H9 (cell line): ENCODE results near the gene TMEM184B. TPM values are rescaled to one million over a fixed set of nuclear protein-coding genes. Genes with fewer than 3 reads are reported as not detected.
"Not testable (repeated sequence)": the region's sequence is repeated elsewhere in the genome, so short reads cannot be mapped to it uniquely, and the experiment has no call there.

Experiments used
- DNase-seq: peaks from one replicate; pipeline ENCODE4 v3.0.0-alpha.2; 2017
- H2AFZ ChIP-seq: one replicate; pipeline ENCODE4 v1.6.1; 2013; ENCODE audit warnings: mild to moderate bottlenecking, low read length, control low read depth, moderate library complexity
- H2AK5ac ChIP-seq: 2 replicates; pipeline ENCODE4 v1.6.1; 2013; ENCODE audit warnings: low read length, control low read depth, mixed read lengths; ENCODE audit not compliant: insufficient read length
- H2BK120ac ChIP-seq: one replicate; pipeline ENCODE4 v1.6.1; 2013; ENCODE audit warnings: low read depth, mild to moderate bottlenecking, low read length, control low read depth, inconsistent platforms; ENCODE audit not compliant: poor library complexity, severe bottlenecking
- H2BK12ac ChIP-seq: 2 replicates; pipeline ENCODE4 v1.6.1; 2013; ENCODE audit warnings: low read length, control low read depth, mixed read lengths, low read depth; ENCODE audit not compliant: insufficient read length
- H2BK15ac ChIP-seq: 2 replicates; pipeline ENCODE4 v1.6.1; 2013; ENCODE audit warnings: low read depth, low read length, control low read depth
- H2BK20ac ChIP-seq: one replicate; pipeline ENCODE4 v1.6.1; 2013; ENCODE audit warnings: low read depth, mild to moderate bottlenecking, low read length, control low read depth, inconsistent platforms; ENCODE audit not compliant: poor library complexity, severe bottlenecking
- H2BK5ac ChIP-seq: 2 replicates; pipeline ENCODE4 v1.6.1; 2013; ENCODE audit warnings: low read length, control low read depth, mixed read lengths; ENCODE audit not compliant: insufficient read length
- H3K14ac ChIP-seq: 2 replicates; pipeline ENCODE4 v1.6.1; 2013; ENCODE audit warnings: low read length, control low read depth; ENCODE audit not compliant: insufficient read depth
- H3K18ac ChIP-seq: 2 replicates; pipeline ENCODE4 v1.6.1; 2013; ENCODE audit warnings: low read depth, mild to moderate bottlenecking, mixed read lengths, low read length, control low read depth; ENCODE audit not compliant: insufficient read length
- H3K23ac ChIP-seq: 2 replicates; pipeline ENCODE4 v1.6.1; 2013; ENCODE audit warnings: low read length, control low read depth, mixed read lengths, low read depth; ENCODE audit not compliant: insufficient read length
- H3K23me2 ChIP-seq: 2 replicates; pipeline ENCODE4 v1.6.1; 2013; ENCODE audit warnings: low read depth, mild to moderate bottlenecking, mixed read lengths, low read length, control low read depth; ENCODE audit not compliant: insufficient read length, poor library complexity, severe bottlenecking
- H3K27ac ChIP-seq: 2 replicates; pipeline ENCODE4 v1.5.1; 2013; ENCODE audit warnings: low read length, control low read depth, mixed read lengths, low read depth; ENCODE audit not compliant: insufficient read length
- H3K27me3 ChIP-seq: 2 replicates; pipeline ENCODE4 v1.6.1; 2013; ENCODE audit warnings: low read length, control low read depth, inconsistent platforms; ENCODE audit not compliant: insufficient read depth
- H3K4ac ChIP-seq: 2 replicates; pipeline ENCODE4 v1.6.1; 2013; ENCODE audit warnings: low read depth, mild to moderate bottlenecking, control low read depth, inconsistent platforms, low read length, moderate library complexity
- H3K4me1 ChIP-seq: 2 replicates; pipeline ENCODE4 v1.6.1; 2013; ENCODE audit warnings: low read length, control low read depth, inconsistent platforms; ENCODE audit not compliant: insufficient read depth
- H3K4me2 ChIP-seq: 2 replicates; pipeline ENCODE4 v1.6.1; 2013; ENCODE audit warnings: low read length, control low read depth, mixed read lengths; ENCODE audit not compliant: insufficient read length, insufficient read depth
- H3K56ac ChIP-seq: 2 replicates; pipeline ENCODE4 v1.6.1; 2013; ENCODE audit warnings: low read depth, mild to moderate bottlenecking, mixed read lengths, low read length, control low read depth; ENCODE audit not compliant: insufficient read length
- H3K79me1 ChIP-seq: 2 replicates; pipeline ENCODE4 v1.6.1; 2013; ENCODE audit warnings: low read depth, mild to moderate bottlenecking, moderate library complexity, low read length, control low read depth, inconsistent platforms; ENCODE audit not compliant: insufficient read depth, poor library complexity, severe bottlenecking
- H3K79me2 ChIP-seq: 2 replicates; pipeline ENCODE4 v1.6.1; 2013; ENCODE audit warnings: low read length, control low read depth, inconsistent platforms; ENCODE audit not compliant: insufficient read depth
- H3K9ac ChIP-seq: 2 replicates; pipeline ENCODE4 v1.6.1; 2013; ENCODE audit warnings: low read length, control low read depth, mixed read lengths; ENCODE audit not compliant: insufficient read length; ENCODE audit errors: extremely low read depth
- H3K9me3 ChIP-seq: one replicate; pipeline ENCODE4 v1.6.1; 2013; ENCODE audit warnings: low read depth, low read length, inconsistent platforms; ENCODE audit not compliant: control insufficient read depth
- H3T11ph ChIP-seq: one replicate; pipeline ENCODE4 v1.6.1; 2013; ENCODE audit warnings: mild to moderate bottlenecking, low read length, control low read depth, inconsistent platforms
- H4K20me1 ChIP-seq: one replicate; pipeline ENCODE4 v1.6.1; 2013; ENCODE audit not compliant: control insufficient read depth, insufficient read length, insufficient read depth
- H4K5ac ChIP-seq: 2 replicates; pipeline ENCODE4 v1.6.1; 2013; ENCODE audit warnings: low read depth, mild to moderate bottlenecking, mixed read lengths, low read length, control low read depth; ENCODE audit not compliant: insufficient read length
- H4K8ac ChIP-seq: replicated peaks from 2 replicates; pipeline ENCODE4 v1.6.1; 2013; ENCODE audit warnings: low read length, control low read depth, mixed read lengths, low read depth; ENCODE audit not compliant: insufficient read length
- H4K91ac ChIP-seq: 2 replicates; pipeline ENCODE4 v1.6.1; 2013; ENCODE audit warnings: low read depth, mild to moderate bottlenecking, moderate library complexity, mixed read lengths, low read length, control low read depth; ENCODE audit not compliant: insufficient read length
- H3K27ac Mint-ChIP-seq, 3 experiments: 2 replicates in 2 of 3; 3 replicates in 1 of 3; pipeline ENCODE4 v1.8.0; 2020 to 2021; ENCODE audit warnings: mixed read lengths in 3 of 3, mild to moderate bottlenecking in 1 of 3, moderate library complexity in 1 of 3
- H3K27me3 Mint-ChIP-seq: 2 replicates; pipeline ENCODE4 v1.8.0; 2021; ENCODE audit warnings: low read depth, mild to moderate bottlenecking, moderate library complexity, mixed read lengths
- H3K36me3 Mint-ChIP-seq, 3 experiments: 2 replicates in 2 of 3; 3 replicates in 1 of 3; pipeline ENCODE4 v1.8.0; 2020 to 2021; ENCODE audit warnings: low read depth in 3 of 3, mixed read lengths in 3 of 3; ENCODE audit not compliant: insufficient read depth in 1 of 3
- H3K4me1 Mint-ChIP-seq, 2 experiments: 2 replicates each; pipeline ENCODE4 v1.8.0; 2020; ENCODE audit warnings: mixed read lengths in 2 of 2
- H3K4me3 Mint-ChIP-seq, 2 experiments: 2 replicates in 1 of 2; 3 replicates in 1 of 2; pipeline ENCODE4 v1.8.0; 2020 to 2021; ENCODE audit warnings: mild to moderate bottlenecking in 2 of 2, mixed read lengths in 2 of 2, moderate library complexity in 1 of 2
- H3K9me3 Mint-ChIP-seq, 2 experiments: 2 replicates in 1 of 2; 3 replicates in 1 of 2; pipeline ENCODE4 v1.8.0; 2020; ENCODE audit warnings: mild to moderate bottlenecking in 2 of 2, mixed read lengths in 2 of 2, moderate library complexity in 1 of 2
- CTCF ChIP-seq: fragments of 200-600 bp; sonication (generic); conservative IDR thresholded peaks from 3 replicates; pipeline ENCODE4 v1.8.0; 2021; ENCODE audit warnings: antibody characterized with exemption, mild to moderate bottlenecking
- WGBS: extraction: QIAGEN DNeasy Blood & Tissue Kit; methylation state at CpG from one replicate; pipeline ENCODE4 v1.1.7; 2013; ENCODE audit warnings: missing lambda C conversion rate, low lambda C conversion rate, mixed read lengths; ENCODE audit not compliant: insufficient read length; ENCODE audit errors: extremely low coverage; 5-methylcytosine and 5-hydroxymethylcytosine counted together
- total RNA-seq: library from RNA; stranded (reverse); gene quantifications from 2 replicates; pipeline ENCODE4 v1.2.1, GENCODE V29; 2021

The TMEM184B gene
- total RNA-seq, 1 experiment from 2014 or later = 58.5 TPM

DNA sequence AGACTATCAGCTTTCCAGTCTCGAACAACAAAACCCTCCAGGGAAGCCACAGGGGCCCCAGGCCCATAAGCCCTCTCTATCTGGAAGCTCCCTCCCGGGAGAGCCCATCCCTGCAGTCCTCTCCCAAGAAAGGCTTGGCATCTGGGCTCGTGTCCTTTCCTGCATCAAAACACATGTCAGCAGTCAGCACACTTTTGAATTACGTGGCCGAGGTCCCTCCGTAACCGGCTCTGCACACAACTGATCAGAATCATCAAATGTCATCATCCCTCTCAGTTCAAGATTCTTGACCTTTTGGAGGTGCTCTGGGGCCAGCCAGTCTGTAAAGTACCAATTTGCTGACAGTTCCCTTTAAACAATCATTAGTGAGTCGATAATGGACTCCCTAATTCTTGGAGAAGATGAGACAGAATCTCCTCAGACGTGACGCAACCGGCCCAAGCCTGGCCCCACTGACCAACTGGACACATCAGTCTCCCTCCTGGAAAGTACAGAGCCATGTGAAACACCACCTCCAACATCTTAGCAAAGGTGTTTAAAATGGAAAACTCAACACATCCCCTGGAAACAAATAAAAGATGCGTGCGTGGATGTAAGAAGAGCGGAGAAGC lies 37.5 kb downstream of the TMEM184B start:
- Histone ChIP-seq H4K8ac (no peak overlapping the region), H3K56ac (no peak overlapping the region)
- no peak for DNase-seq

GRCh38 chr22:38233856-38234255 lies 39.0 kb downstream of the TMEM184B start:
- H3K56ac ChIP-seq, H3K79me1 ChIP-seq, H2BK120ac ChIP-seq, H4K5ac ChIP-seq, H2AK5ac ChIP-seq, H3K27ac ChIP-seq, DNase-seq, H3K4me1 Mint-ChIP-seq, H3K27me3 Mint-ChIP-seq, H3T11ph ChIP-seq, H2BK12ac ChIP-seq, H4K20me1 ChIP-seq, H4K8ac ChIP-seq, H2BK20ac ChIP-seq, H2AFZ ChIP-seq, H2BK15ac ChIP-seq, H2BK5ac ChIP-seq, H3K18ac ChIP-seq, H3K4me2 ChIP-seq, H3K9me3 ChIP-seq, H3K23me2 ChIP-seq, H3K23ac ChIP-seq, H3K27me3 ChIP-seq, H3K4me3 Mint-ChIP-seq, H3K79me2 ChIP-seq, H3K9me3 Mint-ChIP-seq, H3K4me1 ChIP-seq, H3K4ac ChIP-seq, H3K9ac ChIP-seq, H3K14ac ChIP-seq, H4K91ac ChIP-seq, H3K27ac Mint-ChIP-seq: not testable (repeated sequence)
- WGBS = no CpG with 5 or more reads among the region's 10 CpGs
- peaks cover 11 to 73% (median 64%) of the 10 kb centered on the region in 3 experiments; a peak in 6 of 7 replicates for H3K36me3 Mint-ChIP-seq

More for the DNA sequence above, 37.5 kb downstream of the TMEM184B start:
- Histone ChIP-seq H3K79me2 (no peaks in the 10 kb centered on the region), H3K27me3 (no peaks in the 10 kb centered on the region), H3K18ac (no peak overlapping the region), H3K9me3 (no peaks in the 10 kb centered on the region), H4K20me1 (no peaks in the 10 kb centered on the region), H2BK5ac (no peak overlapping the region), H3K4me2 (no peak overlapping the region), H3K4me1 (no peaks in the 10 kb centered on the region), H3K4ac (no peak overlapping the region), H2BK20ac (no peak overlapping the region), H2AFZ (no peak overlapping the region), H2BK120ac (no peak overlapping the region), H3K23me2 (no peaks in the 10 kb centered on the region), H3K14ac (no peak overlapping the region), H3K79me1 (no peaks in the 10 kb centered on the region), H3K9ac (no peak overlapping the region), H2BK15ac (no peak overlapping the region), H3T11ph (no peak overlapping the region), H4K91ac (no peak overlapping the region), H2BK12ac (no peak overlapping the region), H3K27ac (no peak overlapping the region), H2AK5ac (no peak overlapping the region), H3K23ac (no peak overlapping the region), H4K5ac (no peak overlapping the region)
- Mint-ChIP-seq H3K27ac (peak overlapping the region in 1 of 3 experiments; percentile 17; a peak in 1 of 7 replicates), H3K27me3 (no peaks in the 10 kb centered on the region; the same call in 1 of the 2 replicates), H3K4me3 (no peak overlapping the region), H3K36me3 (peaks cover 11 to 68% (median 61%) of the 10 kb centered on the region in 3 experiments; a peak in 6 of 7 replicates), H3K4me1 (peaks cover 6 to 15% of the 10 kb centered on the region in 2 experiments), H3K9me3 (no peaks in the 10 kb centered on the region; a peak in 2 of 5 replicates)
- no CpG with 5 or more reads among the region's 14 CpGs for WGBS
- TF ChIP-seq CTCF = no peak
